HG03095 (cell line): ENCODE measurements around the gene UNC50.
"Not testable (repeated sequence)": the region's sequence is repeated elsewhere in the genome, so short reads cannot be mapped to it uniquely, and the experiment has no call there.

Experiments
- ATAC-seq: cut with Tn5 transposase; IDR thresholded peaks from one replicate; pipeline ENCODE4 v1.9.1; 2021; ENCODE audit warnings: moderate library complexity; ENCODE audit not compliant: unreplicated experiment

The UNC50 gene

DNA sequence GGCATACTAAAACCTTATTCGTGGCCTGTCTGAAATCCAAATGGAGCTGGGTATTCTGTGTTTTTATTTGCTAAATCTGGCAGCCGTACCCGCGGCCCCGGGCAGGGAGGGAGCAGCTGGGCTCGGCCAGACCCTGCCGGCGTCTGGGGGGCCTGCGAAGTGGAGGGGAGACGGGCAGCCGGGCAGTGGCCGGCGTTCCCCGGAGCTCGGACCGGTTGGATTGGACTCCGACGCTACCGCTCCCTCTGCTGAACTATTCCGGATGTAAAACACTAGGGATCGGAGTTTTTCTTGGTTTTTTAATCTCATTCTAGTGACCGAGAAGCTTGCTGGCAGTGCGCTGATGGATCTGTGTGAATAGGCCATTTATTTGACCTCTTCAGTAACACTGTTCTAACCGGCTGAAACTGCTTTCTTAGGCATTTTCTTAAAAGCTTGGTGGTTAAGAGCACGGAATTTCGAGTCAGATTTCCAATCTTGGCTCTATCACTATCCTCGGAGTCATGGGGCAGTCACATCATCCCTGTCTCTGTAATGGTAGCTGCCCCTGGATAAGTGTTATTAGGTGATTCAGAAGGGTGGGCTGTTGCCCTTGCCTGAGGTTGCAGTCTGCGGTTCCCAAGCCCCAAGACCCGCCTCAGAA is 694 bp downstream of the UNC50 start:
- no peak for ATAC-seq

DNA sequence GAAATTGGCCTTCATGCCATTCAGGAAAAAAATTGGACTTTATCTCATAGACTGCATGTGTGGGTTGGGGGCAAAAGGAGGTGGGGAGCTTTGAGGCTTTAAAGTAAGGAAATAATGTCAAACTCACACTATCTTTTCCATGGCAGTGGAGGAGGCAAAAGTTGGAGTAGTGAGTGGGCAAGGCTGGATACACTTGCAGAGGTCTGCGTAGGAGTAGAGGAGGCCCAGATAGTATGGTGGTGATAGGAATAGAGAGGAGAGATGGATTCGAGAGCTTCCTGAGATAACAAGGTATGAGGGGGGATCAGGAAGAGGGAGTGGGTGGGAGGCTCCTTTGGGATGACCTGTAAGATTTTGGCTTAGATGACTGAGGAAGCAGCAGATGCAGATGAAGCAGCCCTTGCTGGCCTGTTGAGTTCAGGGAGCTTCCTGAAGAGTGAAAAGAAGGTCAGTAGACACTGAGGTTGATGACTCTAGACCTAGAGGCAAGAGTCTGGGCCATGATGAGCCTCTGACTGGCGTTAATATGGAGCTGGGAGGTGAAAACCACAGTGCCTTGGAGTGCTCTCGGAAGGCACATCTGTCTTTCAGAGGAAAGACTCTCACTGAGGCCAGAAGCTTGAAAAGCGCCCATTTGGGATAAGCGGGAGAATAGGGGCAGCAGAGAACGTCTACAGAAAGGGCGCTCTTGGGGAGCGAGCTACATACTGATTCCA is 5.8 kb downstream of the UNC50 start:
- no peak for ATAC-seq

DNA sequence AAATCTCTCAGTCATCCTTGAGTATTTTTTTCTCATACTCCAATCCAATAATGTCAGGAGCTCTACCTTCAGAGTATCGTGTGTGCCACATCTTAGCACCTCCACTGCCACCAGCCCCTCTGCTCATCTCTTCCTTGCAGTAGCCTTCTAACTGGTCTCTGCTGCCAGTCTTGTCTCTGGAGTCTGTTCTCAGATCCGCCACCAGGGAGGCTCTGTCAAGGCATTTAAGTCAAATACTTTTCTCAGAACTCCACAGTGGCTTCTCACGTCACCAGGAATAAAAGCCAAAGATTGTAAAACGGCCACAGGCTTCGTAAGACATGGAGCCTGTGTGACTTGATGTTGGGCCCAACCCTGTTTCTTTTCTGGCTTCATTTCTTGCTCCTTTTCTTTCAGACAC is 7.1 kb downstream of the UNC50 start:
- no peak for ATAC-seq

DNA sequence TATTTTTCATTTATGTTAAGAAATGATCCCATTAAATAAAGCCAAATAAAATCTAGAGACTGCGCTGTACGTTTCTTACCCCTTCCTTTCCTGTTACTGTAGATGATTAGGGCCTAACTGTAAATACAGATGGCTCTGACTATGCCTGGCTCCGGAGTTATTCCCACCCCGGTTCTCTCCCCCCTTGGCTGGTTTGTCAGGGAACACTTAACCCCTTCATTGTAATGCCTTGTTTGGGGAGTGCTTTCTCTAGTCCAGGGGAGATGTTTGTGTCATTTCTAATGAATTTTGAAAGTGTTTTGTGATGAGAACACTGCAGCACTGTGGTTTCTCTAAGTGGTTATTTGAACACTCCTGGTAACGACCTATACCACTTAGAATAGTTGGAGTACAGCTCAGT is 8.8 kb downstream of the UNC50 start:
- ATAC-seq, result no peak

DNA sequence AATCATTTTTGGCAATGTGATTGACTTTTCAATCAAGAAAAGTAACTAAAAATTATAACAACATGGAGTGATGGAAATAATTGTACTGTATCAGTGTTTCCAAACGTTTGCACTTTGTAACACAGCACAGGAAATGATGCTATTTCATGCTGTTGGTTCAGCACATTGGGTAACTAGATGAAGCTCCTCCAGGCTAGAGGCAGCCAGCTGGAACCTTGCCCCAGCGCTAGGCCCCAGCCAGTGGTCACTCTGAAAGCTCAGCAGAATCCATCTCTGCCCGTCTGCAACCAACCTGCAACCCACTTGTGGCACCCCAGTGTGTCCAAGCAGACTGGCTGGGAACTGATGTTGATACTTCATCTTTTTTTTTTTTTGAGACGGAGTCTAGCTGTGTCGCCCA is 15.3 kb downstream of the UNC50 start:
- no peak for ATAC-seq

DNA sequence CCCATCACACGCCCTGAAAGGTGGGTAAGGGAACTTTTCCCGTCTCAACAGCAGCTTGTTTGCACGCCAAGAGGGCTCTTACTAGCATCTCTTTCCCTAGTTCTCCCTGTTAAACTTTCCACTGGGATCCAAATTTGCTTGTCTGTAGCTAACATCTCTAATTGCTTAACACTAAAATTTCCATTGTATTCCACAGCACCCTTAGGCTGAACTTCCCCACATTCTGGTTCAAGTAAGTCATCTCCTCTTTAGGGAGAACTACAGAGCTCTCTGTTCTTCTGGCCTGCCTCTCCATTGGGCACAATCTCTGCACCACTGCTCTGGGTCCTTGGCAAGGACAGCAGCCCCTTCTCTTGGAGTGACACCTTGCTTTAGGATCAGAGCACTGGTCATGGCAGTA is 24.0 kb downstream of the UNC50 start:
- no peak for ATAC-seq

DNA sequence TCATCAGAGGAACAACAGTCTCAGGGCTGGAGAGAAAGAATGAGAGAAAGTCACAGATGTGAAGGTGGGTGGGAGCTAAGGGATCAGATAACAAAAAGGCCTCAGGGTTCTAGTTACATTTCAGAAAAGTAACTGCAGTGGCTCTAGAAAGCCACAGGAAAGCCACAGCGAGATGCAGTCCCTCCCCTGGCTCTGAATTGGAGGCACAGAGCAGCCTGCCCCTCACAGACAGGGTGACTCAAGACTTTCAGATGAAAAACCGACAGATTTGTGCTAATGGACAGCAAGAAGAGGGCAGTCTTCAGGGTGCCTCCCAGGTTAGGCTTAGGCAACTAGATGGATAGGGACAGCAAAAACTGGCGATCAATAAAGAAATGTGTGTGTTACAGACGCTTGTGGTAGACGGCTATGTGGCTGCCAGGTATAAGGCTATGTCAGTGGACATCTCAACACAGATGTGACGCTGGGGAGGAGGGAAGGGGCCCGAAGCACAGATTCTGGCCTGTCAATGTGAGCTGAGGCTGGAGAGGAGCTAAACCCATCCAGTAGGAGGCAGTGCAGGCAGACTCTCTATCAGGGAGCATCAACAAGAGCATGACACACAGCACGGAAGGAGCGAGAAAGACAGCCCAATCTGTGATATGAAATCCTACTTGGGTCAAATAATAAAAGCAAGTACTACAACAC is 26.2 kb downstream of the UNC50 start:
- ATAC-seq, result no peak

DNA sequence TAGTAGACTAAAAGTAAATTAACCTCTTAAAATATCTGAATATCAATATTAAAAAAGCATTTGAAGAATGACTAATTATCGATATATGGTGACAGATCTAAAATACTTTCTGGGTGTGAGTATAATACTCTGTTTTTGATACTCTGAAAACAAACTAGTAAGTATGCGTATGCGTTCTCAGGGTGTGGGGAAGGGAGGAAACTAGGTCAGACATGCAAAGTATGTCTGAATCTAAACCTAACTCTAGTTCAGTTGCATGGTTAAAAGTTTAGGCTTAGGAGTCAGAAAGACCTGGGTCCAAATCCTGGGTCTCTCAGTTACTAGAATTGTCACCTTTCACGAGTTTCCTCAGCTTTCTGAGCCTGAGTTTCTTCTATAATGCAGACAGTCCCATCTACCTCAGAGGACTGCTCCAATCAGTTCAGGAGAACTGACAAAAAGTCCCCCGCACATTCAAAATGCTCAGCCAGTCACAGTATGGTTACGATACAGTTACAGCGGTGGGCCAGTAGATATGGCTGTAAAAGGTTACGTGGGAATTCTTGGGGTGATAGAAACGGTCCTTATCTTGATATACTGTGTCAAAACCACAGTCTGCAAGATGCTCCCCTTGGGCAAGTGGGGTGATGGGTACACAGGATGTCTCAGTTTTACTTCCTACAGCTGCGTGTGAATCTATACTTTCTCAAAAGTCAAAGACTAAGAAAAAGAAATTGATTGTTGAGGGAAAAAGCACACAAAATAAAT is 29.2 kb downstream of the UNC50 start:
- peak; percentile 68 for ATAC-seq

DNA sequence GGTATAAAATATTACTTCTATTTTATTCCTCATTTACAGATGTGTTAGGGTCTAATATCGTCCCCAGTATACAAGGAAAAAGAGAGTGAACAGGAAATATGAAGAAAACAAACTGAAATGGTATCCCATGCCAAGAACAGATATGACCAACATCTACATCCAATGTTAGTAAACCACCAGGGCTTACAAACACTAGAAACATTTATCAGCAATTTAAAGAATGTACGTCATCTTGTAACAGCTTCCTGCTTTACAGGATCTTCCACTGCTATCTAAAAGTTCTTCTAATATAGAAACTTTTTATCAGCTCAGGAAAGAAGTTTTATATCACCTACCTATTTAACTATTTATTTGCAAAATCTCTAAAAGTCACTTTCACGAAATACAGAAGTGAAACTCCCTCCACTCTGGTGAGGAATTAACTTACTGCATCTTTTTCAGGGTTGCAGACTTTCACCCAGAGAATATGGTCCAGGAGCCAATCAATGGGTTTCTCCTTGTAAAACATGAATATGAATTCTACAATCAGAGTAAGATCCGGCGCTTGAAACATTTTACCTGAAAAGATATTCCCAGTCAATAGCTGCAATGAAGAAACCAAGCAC is 35.2 kb downstream of the UNC50 start:
- ATAC-seq, result no peak

DNA sequence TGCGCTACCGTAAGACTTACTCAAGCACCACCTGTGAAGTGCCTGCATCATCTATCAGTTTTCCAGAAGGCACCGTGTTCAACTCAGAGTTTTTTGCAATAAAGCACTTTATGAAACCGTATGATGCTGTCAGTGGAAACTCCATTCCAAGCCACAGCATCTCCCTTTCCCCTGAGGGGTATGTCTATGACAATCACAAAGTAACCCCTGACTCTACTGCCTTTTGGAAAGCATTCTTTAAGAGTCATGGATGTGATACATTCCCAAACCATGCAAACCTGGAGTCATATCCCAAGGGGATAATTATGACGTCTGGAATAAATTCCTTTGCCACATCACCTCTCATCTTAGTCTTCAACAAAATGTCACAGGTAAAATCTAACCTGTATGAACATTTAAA is 39.2 kb downstream of the UNC50 start:
- no peak for ATAC-seq

DNA sequence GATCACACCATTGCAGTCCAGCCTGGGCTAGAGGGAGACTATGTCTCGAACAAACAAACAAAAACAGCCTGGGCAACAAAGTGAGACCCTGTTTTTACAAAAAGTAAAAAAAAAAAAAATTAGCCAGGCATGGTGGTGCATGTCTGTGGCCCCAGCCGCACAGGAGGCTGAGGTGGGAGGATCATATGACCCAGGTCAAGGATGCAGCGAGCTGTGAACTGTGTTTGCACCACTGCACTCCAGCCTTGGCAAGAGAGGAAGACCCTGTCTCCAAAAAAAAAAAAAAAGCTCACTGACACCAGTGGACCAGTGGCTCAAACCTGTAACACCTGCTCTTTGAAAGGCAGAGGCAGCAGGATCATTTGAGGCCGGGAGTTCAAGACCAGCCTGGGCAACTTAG is 40.1 kb downstream of the UNC50 start:
- no peak for ATAC-seq

DNA sequence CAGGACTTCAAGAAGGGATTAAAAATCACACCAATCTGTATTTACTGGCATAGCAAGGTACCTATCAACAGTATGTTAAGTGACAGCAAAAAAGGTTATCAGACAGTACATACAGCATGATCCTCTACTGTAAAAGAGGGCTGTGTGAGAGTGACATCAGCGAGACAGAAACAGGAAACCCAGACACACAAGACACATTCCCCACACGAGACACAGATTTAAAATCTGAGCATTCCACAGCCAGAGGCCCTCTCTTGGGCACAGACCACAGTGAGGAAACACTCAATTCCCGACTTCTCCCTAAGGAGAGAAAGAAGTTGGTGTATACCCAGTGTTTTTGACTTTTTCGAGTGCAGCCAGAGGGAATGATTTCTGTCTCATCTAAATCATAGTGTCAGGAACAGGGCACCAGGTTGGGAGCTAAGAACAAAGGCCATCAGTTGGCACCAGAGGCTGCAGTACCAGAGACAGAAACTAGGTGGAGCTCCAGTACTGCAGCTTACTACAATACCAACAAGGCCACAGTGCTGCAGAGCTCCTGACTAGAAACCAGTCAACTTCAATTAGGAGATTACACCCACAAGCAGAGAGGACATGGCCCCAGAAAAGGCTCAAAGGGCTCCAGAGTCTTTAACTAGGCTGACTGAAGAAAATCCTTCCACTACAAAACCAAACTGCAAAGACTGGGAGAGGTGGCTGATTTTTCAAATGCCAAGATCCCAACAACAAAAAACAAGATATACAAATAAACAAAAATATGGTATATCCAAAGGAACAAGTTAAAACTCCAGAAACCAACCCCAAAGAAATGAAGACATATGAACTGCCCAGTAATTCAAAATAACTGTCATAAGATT is 41.0 kb downstream of the UNC50 start:
- ATAC-seq, result no peak

DNA sequence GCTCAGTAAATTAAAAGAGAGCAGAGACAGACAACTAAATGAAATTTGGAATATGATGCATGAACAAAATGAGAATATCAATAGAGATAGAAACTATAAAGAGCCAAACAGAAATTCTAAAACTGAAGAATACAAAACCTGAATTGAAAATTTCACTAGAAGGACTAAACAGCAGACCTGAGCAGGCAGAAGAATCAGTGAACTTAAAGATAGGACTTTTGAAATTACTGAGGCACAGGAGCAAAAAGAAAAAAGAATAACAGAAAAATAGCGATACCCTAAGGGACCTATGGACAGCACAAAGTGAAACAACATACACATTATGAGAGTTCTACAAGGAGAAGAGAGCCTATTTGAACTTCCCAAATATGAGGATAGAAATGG is 41.6 kb downstream of the UNC50 start:
- no peak for ATAC-seq

DNA sequence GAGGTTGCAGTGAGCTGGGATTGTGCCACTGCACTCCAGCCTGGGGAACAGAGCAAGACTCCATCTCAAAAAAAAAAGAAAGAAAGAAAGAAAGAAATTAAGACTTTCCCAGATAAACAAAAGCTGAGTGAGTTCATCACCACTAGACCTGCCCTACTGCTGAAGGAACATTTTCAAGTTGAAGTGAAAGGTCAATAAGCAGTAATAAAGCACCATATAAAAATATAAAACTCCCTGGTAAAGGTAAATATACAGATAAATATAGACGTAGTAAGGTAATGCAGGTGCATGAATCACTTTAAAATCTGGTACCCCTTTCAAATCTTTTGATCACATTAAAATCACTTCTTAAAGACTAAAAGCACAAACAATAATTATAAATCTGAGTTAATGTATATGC is 42.6 kb downstream of the UNC50 start:
- no peak for ATAC-seq

DNA sequence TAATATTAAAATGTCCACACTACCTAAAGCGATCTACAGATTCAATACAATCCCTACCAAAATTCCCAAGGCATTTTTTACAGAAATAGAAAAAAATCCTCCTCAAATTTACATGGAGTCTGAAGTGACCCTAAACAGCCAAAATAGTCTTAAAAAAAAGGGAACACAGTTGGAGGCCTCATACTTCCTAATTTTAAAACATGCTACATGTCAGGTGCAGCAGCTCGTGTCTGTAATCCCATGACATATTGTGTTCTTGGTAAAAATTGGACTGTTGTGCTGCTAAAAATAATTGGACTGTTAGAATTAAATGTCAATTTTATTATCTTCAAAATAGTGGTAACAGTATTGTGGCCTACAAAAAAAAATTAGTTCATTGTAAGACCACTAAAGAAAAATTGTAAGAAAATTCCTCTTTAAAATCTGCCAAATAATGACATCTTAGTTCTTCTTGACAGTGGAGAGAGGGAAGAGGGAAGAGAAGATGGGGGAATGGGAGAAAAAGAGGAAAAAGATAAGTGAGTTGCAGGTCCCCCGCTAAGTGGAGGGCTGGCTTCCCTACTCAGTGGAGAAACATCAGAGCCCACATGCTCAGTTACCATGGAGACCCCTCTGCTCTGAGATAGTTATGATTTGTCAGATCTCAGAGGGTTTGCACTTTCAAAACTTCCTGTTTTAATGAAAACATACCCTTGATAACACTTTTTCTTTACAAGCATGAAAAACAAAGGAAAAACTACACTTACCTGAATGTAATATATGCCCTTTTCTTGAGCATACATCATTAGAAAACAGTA is 46.5 kb downstream of the UNC50 start:
- ATAC-seq, result no peak

DNA sequence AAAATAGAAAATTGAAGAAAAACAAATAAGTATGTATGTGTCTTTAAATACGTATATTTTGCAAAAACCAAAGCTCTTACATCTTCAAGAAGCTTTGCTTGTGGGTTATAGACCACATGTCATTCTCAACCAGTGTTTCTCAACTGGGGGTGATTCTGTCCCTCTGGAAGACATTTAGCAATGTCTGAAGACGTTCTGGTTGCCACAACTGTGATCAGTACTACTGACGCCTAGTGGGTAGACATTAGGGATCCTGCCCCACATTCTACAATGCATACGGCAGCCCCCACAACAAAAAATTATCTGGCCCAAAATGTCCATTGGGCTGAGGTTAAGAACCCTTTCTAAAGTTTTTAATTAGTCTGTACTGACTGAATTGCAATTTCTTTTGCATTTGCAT is 48.4 kb downstream of the UNC50 start:
- no peak for ATAC-seq

DNA sequence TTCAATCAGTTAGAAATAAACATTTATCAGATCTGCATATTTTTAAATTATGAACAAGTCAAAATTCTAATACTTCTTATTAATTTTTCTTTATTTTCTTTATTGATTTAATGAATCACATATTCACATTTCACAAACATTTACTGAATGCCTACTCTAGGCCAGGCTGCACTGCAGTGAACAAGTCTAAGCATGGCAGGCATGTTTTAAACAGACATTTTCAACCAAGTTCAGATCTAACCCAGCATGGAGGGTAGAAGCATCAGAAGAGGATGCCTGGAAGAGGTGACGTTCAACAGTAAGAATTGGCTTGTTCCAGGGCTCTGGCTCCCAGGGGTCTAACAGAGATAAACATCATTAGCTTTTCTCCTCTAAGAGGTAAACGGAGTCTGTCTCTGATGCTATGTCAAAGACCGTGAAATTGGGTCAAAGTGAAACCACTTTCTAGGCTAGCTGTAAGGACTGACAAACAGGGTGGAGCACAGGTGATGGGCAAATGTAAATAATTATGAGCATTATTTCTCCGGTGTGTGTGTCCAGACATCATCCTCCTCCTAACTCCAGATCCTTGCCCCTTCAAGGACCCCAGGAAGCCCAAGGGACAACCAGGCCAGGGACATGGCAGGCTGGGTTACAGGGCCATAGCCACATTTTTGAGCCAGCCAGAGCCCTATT is 50.6 kb downstream of the UNC50 start:
- ATAC-seq, result no peak

DNA sequence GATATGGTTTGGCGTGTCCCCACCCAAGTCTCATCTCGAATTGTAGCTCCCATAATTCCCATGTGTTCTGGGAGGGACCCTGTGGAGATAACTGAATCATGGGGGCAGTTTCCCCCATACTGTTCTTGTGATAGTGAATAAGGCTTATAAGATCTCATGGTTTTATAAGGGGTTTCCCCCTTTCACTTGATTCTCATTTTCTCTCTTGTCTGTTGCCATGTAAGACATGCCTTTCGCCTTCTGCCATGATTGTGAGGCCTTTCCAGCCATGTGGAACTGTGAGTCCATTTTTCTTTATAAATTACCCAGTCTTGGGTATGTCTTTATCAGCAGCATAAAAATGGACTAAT is 51.1 kb downstream of the UNC50 start:
- not testable (repeated sequence) for ATAC-seq

DNA sequence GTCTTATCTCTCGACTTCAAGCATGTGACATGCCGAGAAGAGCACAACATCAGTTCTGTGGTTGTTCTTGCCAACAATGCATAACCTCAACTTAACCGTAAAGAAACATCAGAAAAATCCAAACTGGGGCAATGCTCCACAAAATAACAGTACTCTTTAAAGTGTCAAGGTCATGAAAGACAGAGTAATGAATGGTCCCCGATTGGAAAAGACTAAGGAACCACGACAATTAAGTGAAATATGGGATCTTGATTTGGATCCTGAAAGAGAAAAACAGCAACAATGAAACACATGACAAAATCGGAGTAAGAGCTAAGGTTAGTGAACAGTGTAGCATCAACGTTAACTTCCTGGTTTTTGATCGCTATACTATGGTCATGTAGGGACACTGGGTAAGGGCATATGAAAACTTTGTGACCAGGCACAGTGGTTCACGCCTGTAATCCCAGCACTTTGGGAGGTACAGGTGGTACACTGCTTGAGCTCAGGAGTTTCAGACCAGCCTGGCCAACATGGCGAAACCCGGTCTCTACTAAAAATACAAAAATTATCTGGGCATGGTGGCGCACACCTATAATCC is 55.2 kb downstream of the UNC50 start:
- ATAC-seq, result no peak
